Esophagus muscularis mucosa (tissue), 4 donors: ENCODE measurements around the gene TXLNA. TPM values are rescaled to one million over a fixed set of nuclear protein-coding genes. Genes with fewer than 3 reads are reported as not detected.
A peak's percentile ranks its signal among the peaks of the same experiment; 100 is the strongest.
"Not testable (repeated sequence)": the region's sequence is repeated elsewhere in the genome, so short reads cannot be mapped to it uniquely, and the experiment has no call there.

Experiments
- DNase-seq: peaks from one replicate; pipeline ENCODE4 v3.0.0-alpha.2; 2017; ENCODE audit errors: extremely low spot score
- H3K27ac ChIP-seq, 4 donors: fragments of 200-600 bp; sonication (generic); replicated peaks in 1 of 4; 1 replicate in 3 of 4; 2 replicates in 1 of 4; pipeline ENCODE4 v1.5.1; 2016 to 2019; ENCODE audit warnings: mild to moderate bottlenecking in 1 of 4
- H3K27me3 ChIP-seq, 4 donors: fragments of 200-600 bp; sonication (generic); one replicate each; pipeline versions ENCODE4 v1.5.1 to v1.6.0; 2016 to 2019
- H3K36me3 ChIP-seq, 4 donors: fragments of 200-600 bp; sonication (generic); one replicate each; pipeline ENCODE4 v1.5.1; 2016 to 2019
- H3K4me1 ChIP-seq, 4 donors: fragments of 200-600 bp; sonication (generic); one replicate each; pipeline ENCODE4 v1.5.1; 2016 to 2019
- H3K4me3 ChIP-seq, 4 donors: fragments of 200-600 bp; sonication (generic); 1 replicate in 2 of 4; 2 replicates in 2 of 4; pipeline ENCODE4 v1.5.1; 2016 to 2019; ENCODE audit warnings: mild to moderate bottlenecking in 4 of 4, moderate library complexity in 1 of 4
- H3K9me3 ChIP-seq, 4 donors: fragments of 200-600 bp; sonication (generic); 1 replicate in 3 of 4; 2 replicates in 1 of 4; pipeline ENCODE4 v1.5.1; 2016 to 2019
- EP300 ChIP-seq: sonication (generic); formaldehyde crosslinking; IDR thresholded peaks from one replicate; pipeline ENCODE4 v1.6.1; 2017; ENCODE audit warnings: antibody characterized with exemption
- POLR2A ChIP-seq: fragments of 450-650 bp; IDR thresholded peaks from one replicate; pipeline ENCODE4 v1.6.1; 2017; ENCODE audit warnings: antibody characterized with exemption, moderate library complexity, mild to moderate bottlenecking, low read depth
- POLR2AphosphoS5 ChIP-seq, 2 donors: sonication (generic); formaldehyde crosslinking; IDR thresholded peaks; one replicate each; pipeline ENCODE4 v1.6.1; 2017; ENCODE audit warnings: antibody characterized with exemption in 2 of 2
- WGBS: methylation state at CpG from one replicate; pipeline ENCODE4 v1.1.5; 2018; 5-methylcytosine and 5-hydroxymethylcytosine counted together
- intact Hi-C: fragments of 100-400 bp; cut with DNase I; formaldehyde crosslinking; loops from one replicate; pipeline ENCODE4 v1.15.1; 2023
- total RNA-seq, 4 donors: library from RNA; depleted of rRNA; stranded (reverse); fragments of >200 nt; gene quantifications; one replicate each; pipeline versions ENCODE4 v1.1.0 to v1.2.1, GENCODE V29; 2016
- TF ChIP-seq, protein P1 (sequence below), 3 experiments: fragments of 200-600 bp in 2 of 3; fragments of 450-650 bp in 1 of 3; sonication (generic) in 2 of 3; IDR thresholded peaks; one replicate each; pipeline ENCODE4 v1.5.1; 2017 to 2019; ENCODE audit warnings: antibody characterized with exemption in 3 of 3, mild to moderate bottlenecking in 2 of 3, moderate library complexity in 1 of 3

Gene TXLNA
- total RNA-seq = 10 to 100 TPM; 43.6 to 88.4 (median 70.4) TPM

DNA sequence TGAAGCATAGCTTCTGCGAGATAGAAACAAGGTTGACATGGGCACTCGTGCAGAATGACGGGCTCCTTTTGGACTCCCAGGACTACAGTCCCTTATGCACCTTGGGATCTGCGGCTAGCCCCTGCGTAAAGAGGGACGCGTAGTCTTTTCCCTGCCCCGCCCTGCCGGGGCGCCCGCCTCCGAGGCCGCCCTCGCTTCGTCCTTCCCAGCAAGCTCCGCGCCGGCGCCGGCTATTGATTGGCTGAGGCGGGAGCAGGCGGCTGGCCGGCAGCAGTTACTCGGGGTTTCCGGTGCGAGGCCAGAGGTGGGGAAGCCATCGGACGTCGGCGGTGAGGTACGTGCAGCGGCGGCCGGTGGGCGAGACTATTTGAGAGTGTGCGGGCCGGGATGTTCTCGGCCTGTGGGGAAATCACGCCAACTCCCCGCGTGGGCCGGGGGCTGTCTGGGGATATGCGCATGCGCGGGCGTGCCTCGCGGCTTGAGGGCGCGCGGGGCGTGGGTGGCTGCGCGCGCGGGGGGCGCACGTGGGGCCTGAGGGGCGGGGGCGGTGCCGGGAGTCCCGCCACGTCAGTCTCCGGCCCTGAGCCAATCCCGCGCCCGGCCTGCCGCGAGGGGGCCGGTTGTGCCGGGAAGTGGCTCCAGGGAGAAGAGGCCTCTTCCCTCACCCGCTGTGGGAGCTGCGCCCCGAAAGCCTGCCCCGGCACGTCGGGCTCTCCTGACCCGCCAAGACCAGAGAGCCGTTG, at the start of gene TXLNA:
TXLNA (plus strand) TSS at position 233 of the 743 bp plus-strand sequence. CDS start 671 bp downstream, outside the sequence.
- DNase-seq = peak; percentile 99
- Histone ChIP-seq H3K27ac (peak within 1 kb of the TSS; percentile 93 to 96 (median 94)), H3K27me3 (no peaks in the 10 kb centered on the region), H3K4me3 (peak within 1 kb of the TSS; percentile 61 to 76 (median 70)), H3K36me3 (peaks cover 8 to 38% (median 24%) of the 10 kb centered on the region in 4 donors), H3K9me3 (peaks cover 0 to 2% (median 0%) of the 10 kb centered on the region in 4 donors), H3K4me1 (peaks cover 40 to 58% (median 51%) of the 10 kb centered on the region in 4 donors)
- TF ChIP-seq POLR2A = peak; percentile 16
- TF ChIP-seq, protein P1, sequence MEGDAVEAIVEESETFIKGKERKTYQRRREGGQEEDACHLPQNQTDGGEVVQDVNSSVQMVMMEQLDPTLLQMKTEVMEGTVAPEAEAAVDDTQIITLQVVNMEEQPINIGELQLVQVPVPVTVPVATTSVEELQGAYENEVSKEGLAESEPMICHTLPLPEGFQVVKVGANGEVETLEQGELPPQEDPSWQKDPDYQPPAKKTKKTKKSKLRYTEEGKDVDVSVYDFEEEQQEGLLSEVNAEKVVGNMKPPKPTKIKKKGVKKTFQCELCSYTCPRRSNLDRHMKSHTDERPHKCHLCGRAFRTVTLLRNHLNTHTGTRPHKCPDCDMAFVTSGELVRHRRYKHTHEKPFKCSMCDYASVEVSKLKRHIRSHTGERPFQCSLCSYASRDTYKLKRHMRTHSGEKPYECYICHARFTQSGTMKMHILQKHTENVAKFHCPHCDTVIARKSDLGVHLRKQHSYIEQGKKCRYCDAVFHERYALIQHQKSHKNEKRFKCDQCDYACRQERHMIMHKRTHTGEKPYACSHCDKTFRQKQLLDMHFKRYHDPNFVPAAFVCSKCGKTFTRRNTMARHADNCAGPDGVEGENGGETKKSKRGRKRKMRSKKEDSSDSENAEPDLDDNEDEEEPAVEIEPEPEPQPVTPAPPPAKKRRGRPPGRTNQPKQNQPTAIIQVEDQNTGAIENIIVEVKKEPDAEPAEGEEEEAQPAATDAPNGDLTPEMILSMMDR (IDR thresholded peaks at IDR 0.05) = peak in 2 of 3 experiments; percentile 14 to 17
- TF ChIP-seq POLR2AphosphoS5 (IDR thresholded peaks at IDR 0.05) = peak; percentile 85 to 87
- TF ChIP-seq EP300 = no peak
- intact Hi-C loops = no loop called here
- 0% methylated on average over 10 of the region's 79 CpGs for WGBS

DNA sequence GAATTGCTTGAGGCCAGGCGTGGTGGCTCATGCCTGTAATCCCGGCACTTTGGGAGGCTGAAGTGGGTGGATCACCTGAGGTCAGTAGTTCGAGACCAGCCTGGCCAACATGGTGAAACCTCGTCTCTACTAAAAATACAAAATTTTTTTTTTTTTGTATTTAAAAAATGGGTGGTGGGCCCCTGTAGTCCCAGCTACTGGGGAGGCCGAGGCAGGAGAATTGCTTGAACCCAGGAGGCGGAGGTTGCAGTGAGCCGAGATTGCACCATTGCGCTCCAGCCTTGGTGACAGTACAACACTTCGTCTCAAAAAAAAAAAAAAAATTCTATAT, 45.6 kb upstream of the TXLNA start:
- H3K27me3 ChIP-seq, H3K4me3 ChIP-seq, DNase-seq, H3K9me3 ChIP-seq, H3K36me3 ChIP-seq, intact Hi-C loops: not testable (repeated sequence)
- Histone ChIP-seq H3K4me1 (peaks cover 1 to 31% (median 28%) of the 10 kb centered on the region in 4 donors), H3K27ac (peak overlapping the region; percentile 40 to 66 (median 53))
- 87% methylated on average over 9 of the region's 9 CpGs for WGBS

DNA sequence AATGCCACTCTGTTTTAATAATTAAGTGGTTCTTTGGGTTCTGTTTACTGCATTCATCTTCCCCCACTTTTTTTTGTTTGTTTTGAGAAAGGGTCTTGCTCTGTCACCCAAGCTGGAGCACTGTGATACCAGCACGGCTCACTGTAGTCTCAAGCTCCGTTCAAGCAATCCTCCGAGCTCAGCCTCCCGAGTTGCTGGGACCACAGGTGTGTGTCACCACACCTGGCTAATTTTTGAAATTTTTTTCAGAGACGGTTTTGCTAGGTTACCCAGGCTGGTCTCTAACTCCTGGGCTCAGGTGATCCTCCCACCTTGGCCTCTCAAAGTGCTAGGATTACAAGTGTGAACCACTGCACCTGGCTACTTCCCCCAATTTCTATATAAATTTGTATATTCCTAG, 42.4 kb upstream of the TXLNA start:
- 94% methylated on average over 5 of the region's 5 CpGs for WGBS
- no peak for DNase-seq
- Histone ChIP-seq H3K4me1 (peaks cover 11 to 52% (median 44%) of the 10 kb centered on the region in 4 donors), H3K4me3 (no peak overlapping the region), H3K27me3 (no peaks in the 10 kb centered on the region), H3K36me3 (no peaks in the 10 kb centered on the region), H3K9me3 (no peaks in the 10 kb centered on the region), H3K27ac (no peak overlapping the region)
- intact Hi-C loops = no loop called here
- TF ChIP-seq POLR2AphosphoS5 (IDR thresholded peaks at IDR 0.05) = no peak
- TF ChIP-seq, protein P1 (IDR thresholded peaks at IDR 0.05) = no peak
- no peak for TF ChIP-seq POLR2A
- no peak for TF ChIP-seq EP300

DNA sequence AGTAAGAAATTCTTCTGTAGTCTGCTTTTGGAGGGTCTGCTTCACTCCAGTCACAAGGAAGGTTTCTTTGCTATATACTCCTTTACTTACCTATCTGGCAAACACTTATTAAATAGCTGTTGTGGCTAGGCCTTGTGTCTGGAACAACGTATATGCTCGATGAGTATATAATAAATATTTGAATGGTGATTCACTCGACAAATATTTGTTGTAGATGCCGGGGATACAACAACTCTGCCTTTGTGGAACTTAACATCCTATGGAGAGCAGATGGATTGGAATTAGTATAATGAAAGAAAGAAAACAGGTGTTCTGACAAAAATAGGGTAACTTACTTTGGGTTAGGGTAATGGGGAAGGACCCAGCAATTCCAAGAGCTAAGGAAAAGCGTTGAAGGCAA, 40.5 kb upstream of the TXLNA start:
- H3K4me1 ChIP-seq = peaks cover 26 to 57% (median 48%) of the 10 kb centered on the region in 4 donors
- H3K4me3 ChIP-seq = no peak overlapping the region
- 68% methylated on average over 5 of the region's 5 CpGs for WGBS
- no peak for TF ChIP-seq EP300
- no peak for TF ChIP-seq POLR2AphosphoS5 (IDR thresholded peaks at IDR 0.05)
- TF ChIP-seq, protein P1 (IDR thresholded peaks at IDR 0.05) = no peak
- TF ChIP-seq POLR2A = no peak
- H3K9me3 ChIP-seq = no peaks in the 10 kb centered on the region
- DNase-seq = no peak
- no peaks in the 10 kb centered on the region for H3K36me3 ChIP-seq
- intact Hi-C loops = no loop called here
- H3K27ac ChIP-seq = no peak overlapping the region
- H3K27me3 ChIP-seq = no peaks in the 10 kb centered on the region

DNA sequence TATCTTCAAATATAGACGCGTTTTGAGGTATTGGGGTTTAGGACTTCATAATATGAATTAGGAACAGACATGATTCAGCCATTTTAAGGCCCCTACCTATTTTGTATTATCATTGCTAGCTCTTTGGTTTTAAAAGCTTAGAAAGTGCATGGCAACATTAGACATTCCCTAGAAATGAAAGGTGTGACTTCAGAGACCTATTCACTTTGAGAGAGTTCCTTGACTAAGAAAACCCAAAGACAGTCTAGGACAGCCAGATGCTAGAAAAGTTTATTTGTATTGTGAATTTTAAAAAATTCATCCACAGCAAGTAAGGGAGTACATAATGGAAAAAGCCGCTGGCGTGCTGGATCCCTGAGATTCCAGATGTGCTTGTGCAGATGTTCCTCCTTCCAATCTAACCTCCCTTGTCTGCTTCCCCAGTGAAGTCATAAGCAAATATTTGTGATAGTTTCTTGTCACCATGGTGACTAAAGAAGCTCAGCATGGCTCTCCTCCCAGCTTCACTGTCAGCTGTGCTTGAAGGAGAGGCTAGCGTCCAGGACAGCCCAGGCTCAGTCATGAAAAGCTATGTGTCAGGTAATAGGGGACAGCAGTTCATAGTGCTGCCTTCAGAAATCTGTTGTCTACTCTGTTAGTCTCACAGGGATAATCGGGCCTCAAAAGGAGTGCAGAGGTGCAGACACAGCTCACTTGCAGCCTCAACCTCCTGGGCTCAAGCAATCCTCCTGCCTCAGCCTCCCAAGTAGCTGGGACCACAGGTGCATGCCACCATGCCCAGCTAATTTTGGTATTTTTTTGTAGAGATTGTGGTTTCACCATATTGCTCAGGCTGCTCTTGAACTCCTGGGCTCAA, 36.8 kb upstream of the TXLNA start:
- Histone ChIP-seq H3K4me1 (peaks cover 28 to 59% (median 46%) of the 10 kb centered on the region in 4 donors), H3K4me3 (no peak overlapping the region), H3K9me3 (peaks cover 0 to under 1% (median 0%) of the 10 kb centered on the region in 4 donors), H3K36me3 (no peaks in the 10 kb centered on the region), H3K27me3 (no peaks in the 10 kb centered on the region), H3K27ac (peak overlapping the region; percentile 62 to 72 (median 66))
- intact Hi-C loops = no loop called here
- TF ChIP-seq POLR2A (no peak), POLR2AphosphoS5 (IDR thresholded peaks at IDR 0.05) (peak in 1 of 2 donors; percentile 20), EP300 (no peak)
- TF ChIP-seq, protein P1 (IDR thresholded peaks at IDR 0.05) = no peak
- 48% methylated on average over 6 of the region's 6 CpGs for WGBS
- DNase-seq = peak; percentile 91

DNA sequence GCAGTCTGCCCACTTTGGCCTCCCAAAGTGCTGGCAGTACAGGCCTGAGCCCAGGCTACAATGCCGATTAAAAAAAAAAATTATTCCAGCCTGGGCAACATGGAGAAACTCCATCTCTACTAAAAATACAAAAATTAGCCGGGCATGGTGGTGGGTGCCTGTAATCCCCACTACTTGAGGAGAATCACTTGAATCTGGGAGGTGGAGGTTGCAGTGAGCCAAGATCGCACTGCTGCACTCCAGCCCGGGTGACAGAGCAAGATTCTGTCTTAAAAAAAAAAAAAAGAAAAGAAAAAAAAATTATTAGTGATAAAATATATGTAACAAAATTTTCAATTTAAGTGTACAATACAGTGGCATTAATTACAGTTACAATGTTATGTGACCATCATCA, 36.2 kb upstream of the TXLNA start:
- H3K9me3 ChIP-seq, DNase-seq, intact Hi-C loops, H3K27me3 ChIP-seq, H3K36me3 ChIP-seq, H3K4me3 ChIP-seq: not testable (repeated sequence)
- peak overlapping the region; percentile 62 to 72 (median 66) for H3K27ac ChIP-seq
- WGBS = 84% methylated on average over 4 of the region's 4 CpGs
- peaks cover 28 to 59% (median 46%) of the 10 kb centered on the region in 4 donors for H3K4me1 ChIP-seq
